Gastrocnemius medialis (tissue), 4 donors: Measurements from ENCODE around the gene ADGRV1. TPM values are rescaled to one million over a fixed set of nuclear protein-coding genes. Genes with fewer than 3 reads are reported as not detected.

Source experiments
- ATAC-seq, 2 donors: fragments of 150-250 bp; one replicate each; pipeline ENCODE4 v1.9.1; 2016
- DNase-seq, 2 donors: peaks; one replicate each; pipeline ENCODE4 v3.0.0-alpha.2; 2019
- H3K27ac ChIP-seq, 4 donors: fragments of 200-600 bp; sonication (generic); 1 replicate in 1 of 4; 2 replicates in 3 of 4; pipeline ENCODE4 v1.5.1; 2016 to 2018; ENCODE audit warnings: mild to moderate bottlenecking in 2 of 4, moderate library complexity in 1 of 4
- H3K27me3 ChIP-seq, 3 donors: fragments of 200-600 bp; sonication (generic) in 2 of 3; 1 replicate in 1 of 3; 2 replicates in 2 of 3; pipeline versions ENCODE4 v1.5.1 to v1.6.0; 2016 to 2019; ENCODE audit warnings: mild to moderate bottlenecking in 1 of 3, moderate library complexity in 1 of 3
- H3K36me3 ChIP-seq, 2 donors: fragments of 200-600 bp; sonication (generic) in 1 of 2; one replicate each; pipeline ENCODE4 v1.5.1; 2017 to 2018
- H3K4me1 ChIP-seq, 2 donors: fragments of 200-600 bp; sonication (generic) in 1 of 2; one replicate each; pipeline ENCODE4 v1.5.1; 2016 to 2017; ENCODE audit warnings: mild to moderate bottlenecking in 2 of 2
- H3K4me3 ChIP-seq, 4 donors: fragments of 200-600 bp; sonication (generic) in 3 of 4; 1 replicate in 1 of 4; 2 replicates in 3 of 4; pipeline ENCODE4 v1.5.1; 2016 to 2019; ENCODE audit warnings: mild to moderate bottlenecking in 2 of 4
- H3K9me3 ChIP-seq, 3 donors: fragments of 200-600 bp; sonication (generic) in 2 of 3; 1 replicate in 1 of 3; 2 replicates in 2 of 3; pipeline ENCODE4 v1.5.1; 2016 to 2019
- POLR2A ChIP-seq, 2 donors: fragments of 450-650 bp; IDR thresholded peaks; one replicate each; pipeline ENCODE4 v1.6.1; 2017; ENCODE audit warnings: antibody characterized with exemption in 2 of 2, mild to moderate bottlenecking in 2 of 2, moderate library complexity in 2 of 2
- in situ Hi-C, 4 donors: fragments of 200-750 bp; cut with MboI; loops; one replicate each; pipeline versions ENCODE4 v1.15.0 to v1.8.0; 2017; ENCODE audit warnings: low sequenced_read_pairs in 4 of 4
- intact Hi-C: fragments of 100-400 bp; cut with DNase I; formaldehyde crosslinking; loops from one replicate; pipeline ENCODE4 v1.15.1; 2023; ENCODE audit warnings: low total_unique reads
- total RNA-seq, 4 donors: library from RNA; depleted of rRNA; stranded (reverse); fragments of >200 nt; gene quantifications; one replicate each; pipeline versions ENCODE4 v1.1.0 to v1.2.3, GENCODE V29; 2016
- TF ChIP-seq, protein P1 (sequence below), 5 experiments: fragments of 450-650 bp in 3 of 5; fragments of 200-600 bp in 2 of 5; sonication (generic) in 2 of 5; IDR thresholded peaks in 4 of 5; conservative IDR thresholded peaks in 1 of 5; 1 replicate in 4 of 5; 2 replicates in 1 of 5; pipeline ENCODE4 v1.5.1; 2016 to 2019; ENCODE audit warnings: antibody characterized with exemption in 5 of 5, mild to moderate bottlenecking in 3 of 5, moderate library complexity in 3 of 5

The ADGRV1 gene
- total RNA-seq, 4 donors from 2014 or later = 0.22 to 0.41 TPM; not detected in 2

- peak in 1 of 2 donors; percentile 61 for ATAC-seq
- intact Hi-C loops = no loop called here
These were observed 424.6 kb downstream of the ADGRV1 start for GRCh38 chr5:90983148-90983547.

DNA sequence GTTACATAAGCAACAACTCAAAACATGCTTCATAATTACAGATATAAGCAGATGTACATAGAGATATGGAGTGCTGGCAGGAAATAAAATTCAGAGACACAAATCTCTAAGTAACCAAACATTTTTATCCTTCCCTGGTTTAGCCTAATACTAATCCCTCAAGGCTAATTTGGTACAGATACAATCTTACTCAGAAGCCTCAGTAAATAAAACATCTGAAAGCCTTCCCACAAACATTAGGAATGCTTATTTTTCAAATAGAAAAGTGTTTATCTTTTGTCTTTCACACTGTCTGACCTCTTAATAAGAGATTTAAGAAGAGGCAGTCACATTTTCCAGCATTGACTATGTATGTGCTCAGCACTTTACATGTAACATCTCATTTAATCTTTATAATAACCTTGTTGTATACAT is 425.1 kb downstream of the ADGRV1 start:
- no peaks in the 10 kb centered on the region for H3K9me3 ChIP-seq
- in situ Hi-C loops = no loop called here
- no peaks in the 10 kb centered on the region for H3K36me3 ChIP-seq
- TF ChIP-seq, protein P1, sequence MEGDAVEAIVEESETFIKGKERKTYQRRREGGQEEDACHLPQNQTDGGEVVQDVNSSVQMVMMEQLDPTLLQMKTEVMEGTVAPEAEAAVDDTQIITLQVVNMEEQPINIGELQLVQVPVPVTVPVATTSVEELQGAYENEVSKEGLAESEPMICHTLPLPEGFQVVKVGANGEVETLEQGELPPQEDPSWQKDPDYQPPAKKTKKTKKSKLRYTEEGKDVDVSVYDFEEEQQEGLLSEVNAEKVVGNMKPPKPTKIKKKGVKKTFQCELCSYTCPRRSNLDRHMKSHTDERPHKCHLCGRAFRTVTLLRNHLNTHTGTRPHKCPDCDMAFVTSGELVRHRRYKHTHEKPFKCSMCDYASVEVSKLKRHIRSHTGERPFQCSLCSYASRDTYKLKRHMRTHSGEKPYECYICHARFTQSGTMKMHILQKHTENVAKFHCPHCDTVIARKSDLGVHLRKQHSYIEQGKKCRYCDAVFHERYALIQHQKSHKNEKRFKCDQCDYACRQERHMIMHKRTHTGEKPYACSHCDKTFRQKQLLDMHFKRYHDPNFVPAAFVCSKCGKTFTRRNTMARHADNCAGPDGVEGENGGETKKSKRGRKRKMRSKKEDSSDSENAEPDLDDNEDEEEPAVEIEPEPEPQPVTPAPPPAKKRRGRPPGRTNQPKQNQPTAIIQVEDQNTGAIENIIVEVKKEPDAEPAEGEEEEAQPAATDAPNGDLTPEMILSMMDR (IDR thresholded peaks at IDR 0.05 in 4 of 5, conservative IDR thresholded peaks at IDR 0.05 in 1 of 5) = no peak
- TF ChIP-seq POLR2A (IDR thresholded peaks at IDR 0.05) = no peak
- intact Hi-C loops = no loop called here
- DNase-seq = no peak
- H3K4me1 ChIP-seq = no peaks in the 10 kb centered on the region
- H3K27ac ChIP-seq = no peak overlapping the region
- no peak overlapping the region for H3K4me3 ChIP-seq
- no peak for ATAC-seq
- no peaks in the 10 kb centered on the region for H3K27me3 ChIP-seq

More at GRCh38 chr5:90983148-90983547, 424.6 kb downstream of the ADGRV1 start:
- Histone ChIP-seq H3K36me3 (no peaks in the 10 kb centered on the region), H3K27me3 (no peaks in the 10 kb centered on the region), H3K4me3 (no peak overlapping the region), H3K27ac (no peak overlapping the region), H3K9me3 (no peaks in the 10 kb centered on the region), H3K4me1 (no peaks in the 10 kb centered on the region)
- no peak for TF ChIP-seq POLR2A (IDR thresholded peaks at IDR 0.05)
- TF ChIP-seq, protein P1 (IDR thresholded peaks at IDR 0.05 in 4 of 5, conservative IDR thresholded peaks at IDR 0.05 in 1 of 5) = no peak
- no peak for DNase-seq
- in situ Hi-C loops = no loop called here

- no peak for DNase-seq
- ATAC-seq = no peak
- no peaks in the 10 kb centered on the region for H3K4me1 ChIP-seq
- in situ Hi-C loops (no loop called here), intact Hi-C loops (no loop called here)
- H3K9me3 ChIP-seq = no peaks in the 10 kb centered on the region
- TF ChIP-seq, protein P1 (IDR thresholded peaks at IDR 0.05 in 4 of 5, conservative IDR thresholded peaks at IDR 0.05 in 1 of 5) = no peak
- TF ChIP-seq POLR2A (IDR thresholded peaks at IDR 0.05) = no peak
- no peaks in the 10 kb centered on the region for H3K27me3 ChIP-seq
- H3K4me3 ChIP-seq = no peak overlapping the region
- no peaks in the 10 kb centered on the region for H3K36me3 ChIP-seq
- H3K27ac ChIP-seq = no peak overlapping the region
These were observed 426.7 kb downstream of the ADGRV1 start for GRCh38 chr5:90985341-90985740.

DNA sequence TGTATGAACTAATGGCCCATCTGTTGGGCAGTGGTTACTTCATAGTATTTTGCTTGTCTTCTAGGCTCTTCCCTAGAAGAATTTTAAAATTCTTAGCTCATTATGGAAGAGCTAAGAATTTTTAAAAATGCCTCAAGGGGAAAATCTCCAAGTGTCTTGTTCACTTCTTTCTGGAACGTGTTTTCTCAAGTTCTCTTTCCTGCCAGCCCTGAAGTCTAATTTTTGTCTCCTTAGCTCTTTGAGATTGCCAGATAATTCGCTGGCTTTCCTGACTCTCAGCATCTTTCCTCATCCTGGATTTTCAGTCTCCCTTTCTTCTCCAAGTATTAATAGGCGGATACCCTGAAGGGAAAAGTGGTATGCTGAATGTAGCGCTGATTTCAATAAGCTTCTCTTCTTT is 429.1 kb downstream of the ADGRV1 start:
- no peak overlapping the region for H3K27ac ChIP-seq
- H3K4me1 ChIP-seq = no peaks in the 10 kb centered on the region
- H3K27me3 ChIP-seq = no peaks in the 10 kb centered on the region
- H3K9me3 ChIP-seq = no peaks in the 10 kb centered on the region
- no peak for TF ChIP-seq POLR2A (IDR thresholded peaks at IDR 0.05)
- TF ChIP-seq, protein P1 (IDR thresholded peaks at IDR 0.05 in 4 of 5, conservative IDR thresholded peaks at IDR 0.05 in 1 of 5) = no peak
- ATAC-seq (no peak), DNase-seq (no peak)
- H3K36me3 ChIP-seq = no peaks in the 10 kb centered on the region
- in situ Hi-C loops (no loop called here), intact Hi-C loops (no loop called here)
- H3K4me3 ChIP-seq = no peak overlapping the region

DNA sequence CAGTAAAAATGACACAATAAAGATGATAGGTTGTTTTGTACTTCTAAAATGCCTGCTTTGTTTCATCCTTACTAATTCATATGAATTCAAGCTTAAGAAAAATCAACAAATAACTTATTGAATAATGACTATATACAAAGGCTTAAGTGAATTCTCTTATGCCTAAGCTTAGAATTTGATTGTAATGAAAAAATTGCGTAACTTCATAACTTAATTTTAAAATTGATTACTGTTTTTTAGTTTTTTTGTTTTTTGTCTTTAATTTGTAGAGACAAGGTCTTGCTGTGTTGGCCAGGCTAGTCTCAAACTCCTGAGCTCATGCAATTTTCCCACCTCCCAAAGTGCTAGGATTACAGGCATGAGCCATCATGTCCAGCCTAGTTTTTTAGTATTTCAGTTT is 432.6 kb downstream of the ADGRV1 start:
- no peak for TF ChIP-seq POLR2A (IDR thresholded peaks at IDR 0.05)
- TF ChIP-seq, protein P1 (IDR thresholded peaks at IDR 0.05 in 4 of 5, conservative IDR thresholded peaks at IDR 0.05 in 1 of 5) = no peak
- in situ Hi-C loops (no loop called here), intact Hi-C loops (no loop called here)
- Histone ChIP-seq H3K4me3 (no peak overlapping the region), H3K4me1 (no peaks in the 10 kb centered on the region), H3K9me3 (no peaks in the 10 kb centered on the region), H3K27ac (no peak overlapping the region), H3K27me3 (no peaks in the 10 kb centered on the region), H3K36me3 (no peaks in the 10 kb centered on the region)
- DNase-seq (no peak), ATAC-seq (no peak)
